HL-60 (cell line): Measurements from ENCODE around the gene OR4D10.

Experiments
- CTCF ChIP-seq: IDR thresholded peaks from one replicate; pipeline ENCODE4 v1.5.1; 2011; ENCODE audit warnings: low read length, control low read depth, inconsistent platforms; ENCODE audit not compliant: insufficient read depth
- POLR2AphosphoS5 ChIP-seq: IDR thresholded peaks from 2 replicates; pipeline ENCODE4 v1.6.1; 2012; ENCODE audit warnings: low read depth

GRCh38 chr11:59475176-59475575, 2.1 kb downstream of the OR4D10 start:
- TF ChIP-seq CTCF (no peak), POLR2AphosphoS5 (no peak)
